ENCODE measurements around the gene FZD7. TPM values are rescaled to one million over a fixed set of nuclear protein-coding genes. Genes with fewer than 3 reads are reported as not detected.

The FZD7 gene
- total RNA-seq, 1 donor from 2014 or later = 79.4 TPM

DNA sequence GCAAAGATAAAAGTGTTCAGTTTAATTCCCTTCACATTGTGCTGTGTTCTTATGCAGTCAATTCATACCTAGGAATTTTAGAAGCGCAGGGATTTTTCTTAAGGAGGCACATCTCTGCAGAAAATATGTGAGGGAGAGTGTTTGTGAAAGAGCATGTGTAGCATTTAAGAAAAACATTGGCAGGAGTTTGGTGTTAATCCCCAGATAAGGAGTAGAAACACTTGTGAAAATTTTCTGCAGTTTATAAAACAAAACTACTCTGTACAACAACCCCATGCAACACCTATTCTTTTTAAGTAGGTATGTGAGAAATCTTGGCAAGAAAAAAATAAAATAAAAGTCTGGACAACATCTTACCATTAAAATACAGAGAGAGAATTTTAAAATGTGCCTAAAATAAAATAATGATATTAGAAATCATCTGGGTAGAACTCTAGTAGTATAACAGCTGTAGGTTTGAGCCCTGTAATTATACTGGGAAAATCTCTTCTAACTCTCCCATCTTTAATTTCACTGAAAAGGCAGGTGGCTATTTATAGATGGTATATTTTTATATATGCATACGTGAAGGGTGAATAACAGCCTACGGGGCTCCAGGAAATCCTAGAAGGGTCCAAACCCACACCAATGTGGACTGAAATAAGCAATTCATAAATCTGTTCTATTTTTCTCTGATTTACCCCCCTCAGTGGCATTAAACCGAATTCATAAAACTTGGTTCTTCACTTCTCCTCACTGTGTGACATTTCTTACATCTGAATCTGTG lies 6.6 kb downstream of the FZD7 start:
- H3K36me3 Mint-ChIP-seq = peaks cover 7% of the 10 kb centered on the region
- H3K27me3 Mint-ChIP-seq (ENCODE audit: insufficient read depth, low read depth) = no peaks in the 10 kb centered on the region
- H2AFZ ChIP-seq (replicated peaks) = no peak overlapping the region
- H3K9ac ChIP-seq = no peak overlapping the region
- DNase-seq (ENCODE audit: low spot score) = no peak
- H3K4me2 ChIP-seq = peak overlapping the region; percentile 83
- H3K27ac ChIP-seq = no peak overlapping the region
- no peaks in the 10 kb centered on the region for H3K36me3 ChIP-seq
- no peak overlapping the region for H3K27ac Mint-ChIP-seq
- H3K27me3 ChIP-seq = no peaks in the 10 kb centered on the region
- H3K79me2 ChIP-seq (ENCODE audit: low read depth) = peaks cover 54% of the 10 kb centered on the region
- H3K4me3 ChIP-seq = peak overlapping the region; percentile 93
- H4K20me1 ChIP-seq (ENCODE audit: low read depth) = peaks cover 59% of the 10 kb centered on the region
- H3K4me1 Mint-ChIP-seq = peaks cover 45% of the 10 kb centered on the region
- H3K9me3 Mint-ChIP-seq = no peaks in the 10 kb centered on the region
- TF ChIP-seq, protein P1, sequence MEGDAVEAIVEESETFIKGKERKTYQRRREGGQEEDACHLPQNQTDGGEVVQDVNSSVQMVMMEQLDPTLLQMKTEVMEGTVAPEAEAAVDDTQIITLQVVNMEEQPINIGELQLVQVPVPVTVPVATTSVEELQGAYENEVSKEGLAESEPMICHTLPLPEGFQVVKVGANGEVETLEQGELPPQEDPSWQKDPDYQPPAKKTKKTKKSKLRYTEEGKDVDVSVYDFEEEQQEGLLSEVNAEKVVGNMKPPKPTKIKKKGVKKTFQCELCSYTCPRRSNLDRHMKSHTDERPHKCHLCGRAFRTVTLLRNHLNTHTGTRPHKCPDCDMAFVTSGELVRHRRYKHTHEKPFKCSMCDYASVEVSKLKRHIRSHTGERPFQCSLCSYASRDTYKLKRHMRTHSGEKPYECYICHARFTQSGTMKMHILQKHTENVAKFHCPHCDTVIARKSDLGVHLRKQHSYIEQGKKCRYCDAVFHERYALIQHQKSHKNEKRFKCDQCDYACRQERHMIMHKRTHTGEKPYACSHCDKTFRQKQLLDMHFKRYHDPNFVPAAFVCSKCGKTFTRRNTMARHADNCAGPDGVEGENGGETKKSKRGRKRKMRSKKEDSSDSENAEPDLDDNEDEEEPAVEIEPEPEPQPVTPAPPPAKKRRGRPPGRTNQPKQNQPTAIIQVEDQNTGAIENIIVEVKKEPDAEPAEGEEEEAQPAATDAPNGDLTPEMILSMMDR (IDR thresholded peaks at IDR 0.05) = no peak
- TF ChIP-seq EZH2 (IDR thresholded peaks at IDR 0.05) (no peak), EZH2phosphoT487 (IDR thresholded peaks at IDR 0.05) (no peak)
- H3K9me3 ChIP-seq (ENCODE audit: low read depth) = no peaks in the 10 kb centered on the region
- peaks cover 56% of the 10 kb centered on the region for H3F3A ChIP-seq (ENCODE audit: low read depth)
- peak overlapping the region; percentile 79 for H3K4me3 Mint-ChIP-seq
- peaks cover 38% of the 10 kb centered on the region for H3K4me1 ChIP-seq

DNA sequence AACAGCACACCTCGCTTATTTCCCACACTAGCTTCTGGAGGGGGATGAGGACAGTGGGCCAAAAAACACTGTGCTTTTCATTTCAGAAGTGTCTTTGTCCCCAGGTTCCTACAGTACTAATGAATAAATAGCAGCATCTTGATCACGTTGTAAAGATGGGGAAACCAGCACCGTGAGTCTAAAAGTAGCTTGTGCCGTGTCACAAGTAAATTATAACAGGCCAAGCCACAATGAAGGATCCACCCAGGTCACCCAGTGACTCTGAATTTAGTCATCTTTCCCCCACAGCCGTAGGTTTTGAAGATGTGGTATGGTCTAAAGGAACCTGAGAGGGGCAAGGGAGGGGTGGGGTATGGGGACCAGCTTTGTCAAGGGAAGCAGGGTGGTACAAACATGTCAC lies 8.8 kb downstream of the FZD7 start:
- Histone ChIP-seq H3K4me3 (no peak overlapping the region), H3K27me3 (no peaks in the 10 kb centered on the region), H3K27ac (no peak overlapping the region), H4K20me1 (ENCODE audit: low read depth) (peaks cover 37% of the 10 kb centered on the region), H3K9me3 (ENCODE audit: low read depth) (no peaks in the 10 kb centered on the region), H3K4me2 (no peak overlapping the region), H3K9ac (no peak overlapping the region), H3F3A (ENCODE audit: low read depth) (peaks cover 48% of the 10 kb centered on the region), H2AFZ (replicated peaks) (no peak overlapping the region), H3K4me1 (peaks cover 50% of the 10 kb centered on the region), H3K79me2 (ENCODE audit: low read depth) (peaks cover 33% of the 10 kb centered on the region), H3K36me3 (no peaks in the 10 kb centered on the region)
- Mint-ChIP-seq H3K27ac (no peak overlapping the region), H3K36me3 (peaks cover 7% of the 10 kb centered on the region), H3K4me3 (no peak overlapping the region), H3K4me1 (peaks cover 56% of the 10 kb centered on the region), H3K27me3 (ENCODE audit: insufficient read depth, low read depth) (no peaks in the 10 kb centered on the region), H3K9me3 (no peaks in the 10 kb centered on the region)
- DNase-seq (ENCODE audit: low spot score) = no peak
- TF ChIP-seq EZH2 (IDR thresholded peaks at IDR 0.05) (no peak), EZH2phosphoT487 (IDR thresholded peaks at IDR 0.05) (no peak)
- TF ChIP-seq, protein P1 (IDR thresholded peaks at IDR 0.05) = no peak

DNA sequence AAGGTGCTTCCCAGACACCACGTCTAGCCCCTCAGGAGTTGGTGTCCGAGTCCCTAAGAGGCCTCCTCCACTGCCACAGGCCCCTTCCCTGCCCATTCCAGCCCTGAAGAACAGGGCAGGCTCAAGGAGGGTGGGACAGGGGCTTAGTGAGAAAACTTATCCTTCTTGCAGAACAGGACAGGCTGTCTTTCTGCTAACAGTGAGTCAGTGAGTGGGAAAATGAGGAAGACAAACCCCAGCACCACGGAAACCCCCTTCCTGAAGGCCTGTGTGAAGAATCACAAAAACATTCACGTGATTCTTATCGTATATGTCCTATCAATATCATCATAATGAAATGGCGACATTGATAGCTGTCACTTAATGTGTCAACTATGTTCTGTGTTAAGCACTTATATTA lies 9.8 kb downstream of the FZD7 start:
- Histone ChIP-seq H4K20me1 (ENCODE audit: low read depth) (peaks cover 27% of the 10 kb centered on the region), H3K4me3 (no peak overlapping the region), H3K4me1 (peaks cover 39% of the 10 kb centered on the region), H3K36me3 (no peaks in the 10 kb centered on the region), H3K27ac (no peak overlapping the region), H3K27me3 (no peaks in the 10 kb centered on the region), H2AFZ (replicated peaks) (no peak overlapping the region), H3K4me2 (no peak overlapping the region), H3F3A (ENCODE audit: low read depth) (peaks cover 37% of the 10 kb centered on the region), H3K9me3 (ENCODE audit: low read depth) (no peaks in the 10 kb centered on the region), H3K79me2 (ENCODE audit: low read depth) (peaks cover 22% of the 10 kb centered on the region), H3K9ac (no peak overlapping the region)
- no peak overlapping the region for H3K27ac Mint-ChIP-seq
- no peaks in the 10 kb centered on the region for H3K27me3 Mint-ChIP-seq (ENCODE audit: insufficient read depth, low read depth)
- peaks cover 48% of the 10 kb centered on the region for H3K4me1 Mint-ChIP-seq
- H3K36me3 Mint-ChIP-seq = peaks cover 6% of the 10 kb centered on the region
- no peak for TF ChIP-seq EZH2phosphoT487 (IDR thresholded peaks at IDR 0.05)
- no peak for TF ChIP-seq EZH2 (IDR thresholded peaks at IDR 0.05)
- TF ChIP-seq, protein P1 (IDR thresholded peaks at IDR 0.05) = no peak
- no peak overlapping the region for H3K4me3 Mint-ChIP-seq
- no peak for DNase-seq (ENCODE audit: low spot score)
- no peaks in the 10 kb centered on the region for H3K9me3 Mint-ChIP-seq

Data from neural progenitor cell (in vitro differentiated cells).